CD14-positive monocyte (primary cell): ENCODE results near the gene ARPC2. TPM values are rescaled to one million over a fixed set of nuclear protein-coding genes. Genes with fewer than 3 reads are reported as not detected.
A peak's percentile ranks its signal among the peaks of the same experiment; 100 is the strongest.

ENCODE experiments used
- DNase-seq, 3 donors: peaks; one replicate each; pipeline ENCODE4 v3.0.0-alpha.2; 2011 to 2022
- H2AFZ ChIP-seq: 2 replicates; pipeline ENCODE4 v1.6.0; 2012; ENCODE audit warnings: mild to moderate bottlenecking, low read depth, low read length, inconsistent platforms; ENCODE audit not compliant: insufficient read depth, poor library complexity, severe bottlenecking
- H3K27ac ChIP-seq, 2 donors: 1 replicate in 1 of 2; 2 replicates in 1 of 2; pipeline ENCODE4 v1.5.1; 2012 to 2013; ENCODE audit warnings: low read length in 2 of 2, control low read depth in 1 of 2, inconsistent platforms in 1 of 2, low read depth in 1 of 2, mild to moderate bottlenecking in 1 of 2
- H3K27me3 ChIP-seq, 2 donors: one replicate each; pipeline versions ENCODE4 v1.6.0 to v1.6.1; 2011 to 2013; ENCODE audit warnings: low read length in 2 of 2; ENCODE audit not compliant: control insufficient read depth in 2 of 2, insufficient read depth in 2 of 2
- H3K36me3 ChIP-seq, 2 donors: replicated peaks in 1 of 2; 1 replicate in 1 of 2; 2 replicates in 1 of 2; pipeline versions ENCODE4 v1.5.1 to v1.6.1; 2012 to 2013; ENCODE audit warnings: low read length in 2 of 2, control low read depth in 1 of 2, inconsistent platforms in 1 of 2, mild to moderate bottlenecking in 1 of 2; ENCODE audit not compliant: insufficient read depth in 2 of 2, control insufficient read depth in 1 of 2
- H3K4me1 ChIP-seq, 2 donors: 1 replicate in 1 of 2; 2 replicates in 1 of 2; pipeline versions ENCODE4 v1.5.1 to v1.6.1; 2012 to 2013; ENCODE audit warnings: low read length in 2 of 2, control low read depth in 1 of 2, inconsistent platforms in 1 of 2, mild to moderate bottlenecking in 1 of 2, moderate library complexity in 1 of 2; ENCODE audit not compliant: insufficient read depth in 2 of 2, control insufficient read depth in 1 of 2
- H3K4me2 ChIP-seq: replicated peaks from 2 replicates; pipeline ENCODE3; 2012; ENCODE audit warnings: low read length, moderate library complexity, mild to moderate bottlenecking; ENCODE audit not compliant: poor library complexity, severe bottlenecking; ENCODE audit errors: extremely low read depth
- H3K4me3 ChIP-seq, 3 experiments: fragments of 200-600 bp in 1 of 3; sonication (generic) in 1 of 3; replicated peaks in 1 of 3; 1 replicate in 2 of 3; 2 replicates in 1 of 3; pipeline ENCODE4 v1.5.1; 2011 to 2013; ENCODE audit warnings: low read length in 3 of 3, mild to moderate bottlenecking in 3 of 3, control low read depth in 2 of 3, low read depth in 2 of 3, inconsistent platforms in 1 of 3, moderate library complexity in 1 of 3
- H3K79me2 ChIP-seq: 2 replicates; pipeline ENCODE4 v1.6.0; 2012; ENCODE audit warnings: mild to moderate bottlenecking, control low read depth, inconsistent platforms, low read length, moderate library complexity; ENCODE audit not compliant: insufficient read depth
- H3K9ac ChIP-seq: 2 replicates; pipeline ENCODE4 v1.6.0; 2017; ENCODE audit warnings: low read length, mild to moderate bottlenecking; ENCODE audit not compliant: insufficient read depth, poor library complexity, severe bottlenecking
- H3K9me3 ChIP-seq, 2 donors: replicated peaks in 1 of 2; 1 replicate in 1 of 2; 2 replicates in 1 of 2; pipeline versions ENCODE4 v1.5.1 to v1.6.1; 2012 to 2013; ENCODE audit warnings: low read length in 2 of 2, control low read depth in 1 of 2; ENCODE audit not compliant: control insufficient read depth in 1 of 2, insufficient read depth in 1 of 2
- H4K20me1 ChIP-seq: 2 replicates; pipeline ENCODE4 v1.6.0; 2012; ENCODE audit warnings: mild to moderate bottlenecking, low read length, control low read depth, moderate library complexity; ENCODE audit not compliant: insufficient read depth
- H3K27ac Mint-ChIP-seq, 7 donors: one replicate each; pipeline ENCODE4 v1.8.0; 2020; ENCODE audit warnings: mild to moderate bottlenecking in 7 of 7, mixed read lengths in 7 of 7, moderate library complexity in 6 of 7, inconsistent platforms in 2 of 7
- H3K27me3 Mint-ChIP-seq, 3 donors: one replicate each; pipeline ENCODE4 v1.8.0; 2021 to 2022; ENCODE audit warnings: low read depth in 3 of 3, mild to moderate bottlenecking in 3 of 3, mixed read lengths in 3 of 3, moderate library complexity in 3 of 3, inconsistent platforms in 1 of 3
- H3K36me3 Mint-ChIP-seq, 2 donors: one replicate each; pipeline ENCODE4 v1.8.0; 2020; ENCODE audit warnings: mixed read lengths in 2 of 2, inconsistent platforms in 1 of 2, mild to moderate bottlenecking in 1 of 2
- H3K4me1 Mint-ChIP-seq: one replicate; pipeline ENCODE4 v1.8.0; 2020; ENCODE audit warnings: mild to moderate bottlenecking, mixed read lengths
- H3K4me3 Mint-ChIP-seq, 2 donors: one replicate each; pipeline ENCODE4 v1.8.0; 2020; ENCODE audit warnings: mild to moderate bottlenecking in 2 of 2, mixed read lengths in 2 of 2, moderate library complexity in 1 of 2
- H3K9me3 Mint-ChIP-seq, 7 donors: one replicate each; pipeline ENCODE4 v1.8.0; 2020 to 2022; ENCODE audit warnings: mixed read lengths in 7 of 7, mild to moderate bottlenecking in 6 of 7, moderate library complexity in 6 of 7, inconsistent platforms in 2 of 7
- CTCF ChIP-seq: fragments of 200-600 bp; IDR thresholded peaks from one replicate; pipeline ENCODE4 v1.8.0; 2022; ENCODE audit warnings: antibody characterized with exemption, mild to moderate bottlenecking
- WGBS: methylation state at CpG from one replicate; pipeline ENCODE4 v1.1.5; 2013; ENCODE audit warnings: missing lambda C conversion rate; ENCODE audit not compliant: insufficient coverage; 5-methylcytosine and 5-hydroxymethylcytosine counted together
- intact Hi-C, 2 donors: fragments of 100-400 bp; cut with micrococcal nuclease; formaldehyde crosslinking; loops; one replicate each; pipeline versions ENCODE4 v1.15.0 to v1.15.1; 2023
- polyA plus RNA-seq, 3 donors: library from polyadenylated mRNA; depleted of rRNA in 1 of 3; unstranded in 2 of 3; stranded (reverse) in 1 of 3; fragments of 300-500 nt in 2 of 3; fragments of >200 nt in 1 of 3; fragmentation: Illumina TruSeq in 2 of 3; gene quantifications; 1 replicate in 2 of 3; 2 replicates in 1 of 3; pipeline ENCODE4 v1.2.3, GENCODE V29; 2012 to 2021

Gene ARPC2
- polyA plus RNA-seq, 3 donors: 640 to 1,227 (median 1,162) TPM

GRCh38 chr2:218262631-218263586 lies 45.9 kb downstream of the ARPC2 start:
- Mint-ChIP-seq H3K36me3 (peaks cover 39 to 61% of the 10 kb centered on the region in 2 donors), H3K27ac (peak overlapping the region in 5 of 7 donors; percentile 54 to 88 (median 58)), H3K4me1 (peaks cover 85% of the 10 kb centered on the region), H3K9me3 (no peaks in the 10 kb centered on the region), H3K27me3 (no peaks in the 10 kb centered on the region), H3K4me3 (peak overlapping the region in 1 of 2 donors; percentile 35)
- no peak overlapping the region for H3K9ac ChIP-seq
- peaks cover 69 to 76% of the 10 kb centered on the region in 2 donors for H3K4me1 ChIP-seq
- H3K4me3 ChIP-seq: peak overlapping the region in 1 of 3 experiments; percentile 85
- peaks cover 87% of the 10 kb centered on the region for H3K79me2 ChIP-seq
- WGBS: 90% methylated on average over 38 of the region's 39 CpGs
- no peaks in the 10 kb centered on the region for H3K27me3 ChIP-seq
- no peak overlapping the region for H2AFZ ChIP-seq
- H4K20me1 ChIP-seq: peaks cover 65% of the 10 kb centered on the region
- H3K4me2 ChIP-seq: peak overlapping the region; percentile 97
- H3K36me3 ChIP-seq: peaks cover 49 to 56% of the 10 kb centered on the region in 2 donors
- DNase-seq: no peak
- peak overlapping the region; percentile 87 to 93 for H3K27ac ChIP-seq
- H3K9me3 ChIP-seq: no peaks in the 10 kb centered on the region
- intact Hi-C loops: loop anchor here in 1 of 2 donors (5.0 kb wide), 1 partner anchor 41 kb away; no protein-coding TSS in a partner anchor
- no peak for TF ChIP-seq CTCF

- WGBS: 86% methylated on average over 12 of the region's 17 CpGs
- Histone ChIP-seq H3K4me3 (peak overlapping the region in 1 of 3 experiments; percentile 85), H3K79me2 (peaks cover 93% of the 10 kb centered on the region), H2AFZ (no peak overlapping the region), H4K20me1 (peaks cover 66% of the 10 kb centered on the region), H3K9ac (no peak overlapping the region), H3K4me2 (peak overlapping the region; percentile 34), H3K27ac (peak overlapping the region; percentile 59 to 93), H3K36me3 (peaks cover 49 to 56% of the 10 kb centered on the region in 2 donors), H3K9me3 (no peaks in the 10 kb centered on the region), H3K4me1 (peaks cover 62 to 68% of the 10 kb centered on the region in 2 donors), H3K27me3 (no peaks in the 10 kb centered on the region)
- peaks cover 78% of the 10 kb centered on the region for H3K4me1 Mint-ChIP-seq
- H3K9me3 Mint-ChIP-seq: no peaks in the 10 kb centered on the region
- no peak for TF ChIP-seq CTCF
- peak overlapping the region; percentile 54 to 89 (median 81) for H3K27ac Mint-ChIP-seq
- peaks cover 39 to 61% of the 10 kb centered on the region in 2 donors for H3K36me3 Mint-ChIP-seq
- no peaks in the 10 kb centered on the region for H3K27me3 Mint-ChIP-seq
- H3K4me3 Mint-ChIP-seq: peak overlapping the region; percentile 9 to 56
- peak in 1 of 3 donors; percentile 14 for DNase-seq
- intact Hi-C loops: loop anchor here in 1 of 2 donors (5.0 kb wide), 1 partner anchor 42 kb away; no protein-coding TSS in a partner anchor
These were observed 47.0 kb downstream of the ARPC2 start for GRCh38 chr2:218263817-218264641.
